ENCODE measurements around the gene PTPN14. TPM values are rescaled to one million over a fixed set of nuclear protein-coding genes. Genes with fewer than 3 reads are reported as not detected.

PTPN14 gene
- total and polyA plus RNA-seq, 5 donors, result 4.7 to 35.1 (median 17.7) TPM

DNA sequence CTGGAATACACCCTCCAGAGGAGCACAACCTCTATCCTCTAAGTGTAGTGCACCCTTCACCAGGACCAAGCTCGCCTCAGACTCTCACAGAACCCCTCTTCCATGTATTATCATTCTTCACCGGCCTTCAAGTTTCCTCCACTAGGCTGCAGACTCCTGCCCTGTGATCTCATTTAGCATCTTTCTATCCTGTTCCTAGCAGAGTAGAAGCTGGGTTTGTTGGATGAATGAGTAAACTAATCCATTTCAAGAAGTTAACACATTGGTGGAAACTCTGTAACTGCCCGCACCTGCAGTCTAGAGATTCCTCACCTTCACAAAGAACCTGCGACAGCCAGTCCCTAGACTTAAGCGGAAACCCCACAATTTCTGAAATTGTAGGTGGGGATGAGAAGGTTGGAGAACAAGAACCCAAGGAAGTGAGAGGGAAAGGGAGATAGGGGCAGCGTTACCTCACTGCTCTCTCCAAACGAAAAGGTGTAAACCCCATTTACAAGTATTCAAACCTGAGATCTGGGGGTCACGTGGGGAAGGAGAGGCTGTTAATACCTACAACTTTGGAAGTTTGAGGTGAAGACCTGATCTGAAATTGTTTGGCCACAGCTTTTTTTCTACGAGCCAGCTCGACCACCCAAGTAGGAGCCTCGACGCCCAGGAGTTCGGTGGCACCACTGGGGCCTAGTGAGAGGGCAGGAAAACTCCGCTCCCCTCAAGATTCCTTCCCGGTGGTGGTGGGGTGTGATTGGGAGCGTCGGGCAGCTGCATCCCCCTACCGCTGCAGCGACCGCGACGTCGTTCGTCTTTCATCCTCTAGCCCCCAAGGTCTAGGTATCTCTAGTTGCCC is 1.2 kb downstream of the PTPN14 start:
- intact Hi-C loops (cut with DNase I), result loop anchor here in 1 of 4 donors (10.0 kb wide), 1 partner anchor 145 kb away; no protein-coding TSS in a partner anchor
- no peaks in the 10 kb centered on the region for H3K9me3 ChIP-seq (ENCODE audit: control insufficient read depth, low read length)
- H3K27me3 ChIP-seq (ENCODE audit: control insufficient read depth, insufficient read depth), result no peaks in the 10 kb centered on the region
- H3K4me1 ChIP-seq (ENCODE audit: control insufficient read depth, insufficient read depth, low read length), result peaks cover 11% of the 10 kb centered on the region
- peak overlapping the region; percentile 98 for H3K27ac ChIP-seq (ENCODE audit: low read length)
- peak in 1 of 2 donors; percentile 0 for ATAC-seq
- peak overlapping the region; percentile 89 for H3K4me3 ChIP-seq (ENCODE audit: low read length)
- WGBS, result 30% methylated on average over 24 of the region's 24 CpGs
- DNase-seq, result no peak

DNA sequence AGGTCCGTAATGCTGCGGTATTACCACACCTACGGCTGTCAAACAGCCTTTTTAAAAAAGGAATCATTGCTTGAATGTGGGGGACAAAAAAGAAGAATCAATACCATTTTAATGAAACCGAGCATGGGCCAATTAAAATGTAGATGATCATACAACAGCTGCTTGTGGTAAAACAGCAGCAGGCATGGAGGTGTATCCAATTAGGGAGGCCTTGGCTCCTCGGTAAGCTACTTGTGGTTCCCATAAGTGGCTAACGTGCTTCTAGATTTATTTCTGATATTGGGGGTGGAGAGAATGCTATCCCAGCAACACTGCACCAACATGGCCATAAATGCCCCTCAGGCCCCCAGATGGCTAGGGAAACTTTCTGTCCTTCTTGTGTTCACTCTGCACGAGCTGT is 1.8 kb downstream of the PTPN14 start:
- WGBS, result 67% methylated on average over 7 of the region's 7 CpGs
- Histone ChIP-seq H3K27ac (ENCODE audit: low read length) (peak overlapping the region; percentile 38), H3K9me3 (ENCODE audit: control insufficient read depth, low read length) (no peaks in the 10 kb centered on the region), H3K4me3 (ENCODE audit: low read length) (peak overlapping the region; percentile 89), H3K4me1 (ENCODE audit: control insufficient read depth, insufficient read depth, low read length) (peaks cover 12% of the 10 kb centered on the region), H3K27me3 (ENCODE audit: control insufficient read depth, insufficient read depth) (no peaks in the 10 kb centered on the region)
- no peak for ATAC-seq
- no peak for DNase-seq
- intact Hi-C loops (cut with DNase I), result loop anchor here in 1 of 4 donors (10.0 kb wide), 1 partner anchor 145 kb away; no protein-coding TSS in a partner anchor

DNA sequence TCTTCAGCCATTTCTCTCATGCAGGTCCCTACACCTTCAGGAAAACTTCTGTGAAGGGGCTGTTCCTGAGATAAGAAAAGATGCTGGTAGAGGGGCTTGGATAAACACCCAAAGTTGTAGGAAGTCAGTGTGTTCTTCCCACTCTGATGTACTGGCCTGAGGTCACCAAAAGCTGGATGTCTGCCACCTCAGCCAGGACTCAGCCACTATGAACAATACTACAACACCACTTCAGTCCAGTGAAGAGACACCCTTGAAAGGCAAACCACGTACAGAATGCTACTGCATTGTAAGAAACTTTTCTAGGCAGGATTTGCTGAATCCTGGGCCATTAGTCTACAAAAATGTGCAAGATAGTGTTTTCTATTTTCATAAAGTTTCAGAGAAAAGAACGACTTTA is 2.4 kb downstream of the PTPN14 start:
- Histone ChIP-seq H3K4me3 (ENCODE audit: low read length) (peak overlapping the region; percentile 17), H3K4me1 (ENCODE audit: control insufficient read depth, insufficient read depth, low read length) (peaks cover 12% of the 10 kb centered on the region), H3K27me3 (ENCODE audit: control insufficient read depth, insufficient read depth) (no peaks in the 10 kb centered on the region), H3K27ac (ENCODE audit: low read length) (peak overlapping the region; percentile 16), H3K9me3 (ENCODE audit: control insufficient read depth, low read length) (no peaks in the 10 kb centered on the region)
- intact Hi-C loops (cut with DNase I), result no loop called here
- peak; percentile 64 to 85 (median 73) for DNase-seq
- peak in 1 of 2 donors; percentile 17 for ATAC-seq
- WGBS, result 20% methylated on average over 2 of the region's 2 CpGs

DNA sequence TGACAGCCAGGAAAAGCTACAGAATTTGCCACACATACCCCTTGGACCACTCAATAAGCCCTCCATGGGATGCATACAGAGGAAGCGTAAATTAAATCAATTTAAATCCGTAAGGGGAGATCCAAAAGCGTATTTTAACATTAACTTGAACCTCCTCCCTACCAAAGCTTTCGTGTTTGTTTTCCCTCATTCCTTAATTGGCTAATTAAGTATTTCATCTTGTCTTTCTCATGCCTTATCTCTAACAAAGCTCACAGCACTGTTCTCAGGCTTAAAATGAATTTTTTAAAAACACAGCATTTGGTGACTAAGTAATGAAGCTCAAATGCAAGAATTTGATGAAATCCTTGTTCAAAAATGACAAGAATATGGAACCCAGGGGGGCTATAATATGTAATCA is 3.1 kb downstream of the PTPN14 start:
- H3K27me3 ChIP-seq (ENCODE audit: control insufficient read depth, insufficient read depth), result no peaks in the 10 kb centered on the region
- peaks cover 12% of the 10 kb centered on the region for H3K4me1 ChIP-seq (ENCODE audit: control insufficient read depth, insufficient read depth, low read length)
- H3K9me3 ChIP-seq (ENCODE audit: control insufficient read depth, low read length), result no peaks in the 10 kb centered on the region
- ATAC-seq (no peak), DNase-seq (no peak)
- intact Hi-C loops (cut with DNase I), result no loop called here
- H3K27ac ChIP-seq (ENCODE audit: low read length), result no peak overlapping the region
- 92% methylated on average over 4 of the region's 4 CpGs for whole genome bisulfite sequencing
- H3K4me3 ChIP-seq (ENCODE audit: low read length), result no peak overlapping the region

DNA sequence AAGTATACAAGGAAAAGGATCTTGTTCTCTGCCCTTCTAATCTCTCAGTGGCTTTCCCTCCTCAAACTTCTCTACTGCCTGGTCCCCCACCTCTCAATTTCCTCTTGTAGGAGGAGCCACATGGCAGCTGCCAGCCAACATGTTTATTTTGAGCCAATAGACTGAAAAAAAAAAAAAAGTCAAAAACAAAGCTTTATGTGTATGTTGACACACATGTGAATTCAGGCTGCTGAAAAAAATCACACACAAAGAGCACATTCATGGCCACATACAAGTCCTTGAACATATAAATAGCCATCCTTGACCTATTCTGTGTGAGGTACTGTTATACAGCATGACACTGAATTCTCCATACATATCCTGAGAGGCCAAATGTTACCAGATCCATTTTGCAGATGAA is 3.7 kb downstream of the PTPN14 start:
- intact Hi-C loops (cut with DNase I), result no loop called here
- Histone ChIP-seq H3K4me3 (ENCODE audit: low read length) (no peak overlapping the region), H3K4me1 (ENCODE audit: control insufficient read depth, insufficient read depth, low read length) (peaks cover 12% of the 10 kb centered on the region), H3K27ac (ENCODE audit: low read length) (no peak overlapping the region), H3K9me3 (ENCODE audit: control insufficient read depth, low read length) (no peaks in the 10 kb centered on the region), H3K27me3 (ENCODE audit: control insufficient read depth, insufficient read depth) (no peaks in the 10 kb centered on the region)
- DNase-seq (peak in 1 of 3 donors; percentile 35), ATAC-seq (no peak)

DNA sequence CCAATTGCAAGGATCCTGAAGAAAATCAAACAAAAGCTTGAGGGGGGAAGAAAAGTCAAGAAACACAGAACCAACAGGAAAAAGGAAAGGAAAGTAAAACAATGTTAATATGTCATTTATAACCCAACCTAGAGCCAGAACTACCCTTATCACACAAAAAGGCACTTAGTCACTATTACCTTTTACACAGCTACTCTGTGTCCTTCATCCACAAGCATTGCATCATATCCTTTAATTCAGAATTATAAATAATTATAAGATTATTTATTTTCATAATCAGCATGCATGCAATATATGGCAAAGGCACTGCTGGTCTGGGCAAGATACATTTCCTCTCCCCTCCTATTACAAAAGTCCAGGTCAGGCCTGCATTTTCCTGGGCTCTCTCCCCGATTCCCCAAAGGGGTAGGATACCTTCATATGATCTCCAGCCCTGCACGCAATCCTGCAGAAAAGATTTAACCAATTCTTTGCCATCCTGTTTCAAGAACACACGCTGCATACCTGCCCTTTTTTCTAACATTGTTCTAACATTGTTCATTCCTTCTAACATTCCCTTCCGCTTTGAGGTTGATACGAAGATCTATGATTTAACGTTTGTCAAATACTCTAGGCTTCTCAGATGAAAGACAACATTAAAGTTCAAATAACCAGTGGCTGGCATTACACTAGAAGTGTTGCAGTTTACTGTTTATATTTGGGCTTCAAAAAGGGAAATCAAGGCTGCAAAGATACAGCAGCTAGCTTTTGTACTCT is 4.3 kb downstream of the PTPN14 start:
- no peak for ATAC-seq
- no peaks in the 10 kb centered on the region for H3K27me3 ChIP-seq (ENCODE audit: control insufficient read depth, insufficient read depth)
- DNase-seq, result no peak
- H3K9me3 ChIP-seq (ENCODE audit: control insufficient read depth, low read length), result no peaks in the 10 kb centered on the region
- 74% methylated on average over 6 of the region's 6 CpGs for WGBS
- H3K4me1 ChIP-seq (ENCODE audit: control insufficient read depth, insufficient read depth, low read length), result peaks cover 12% of the 10 kb centered on the region
- no peak overlapping the region for H3K4me3 ChIP-seq (ENCODE audit: low read length)
- intact Hi-C loops (cut with DNase I), result no loop called here
- H3K27ac ChIP-seq (ENCODE audit: low read length), result no peak overlapping the region

DNA sequence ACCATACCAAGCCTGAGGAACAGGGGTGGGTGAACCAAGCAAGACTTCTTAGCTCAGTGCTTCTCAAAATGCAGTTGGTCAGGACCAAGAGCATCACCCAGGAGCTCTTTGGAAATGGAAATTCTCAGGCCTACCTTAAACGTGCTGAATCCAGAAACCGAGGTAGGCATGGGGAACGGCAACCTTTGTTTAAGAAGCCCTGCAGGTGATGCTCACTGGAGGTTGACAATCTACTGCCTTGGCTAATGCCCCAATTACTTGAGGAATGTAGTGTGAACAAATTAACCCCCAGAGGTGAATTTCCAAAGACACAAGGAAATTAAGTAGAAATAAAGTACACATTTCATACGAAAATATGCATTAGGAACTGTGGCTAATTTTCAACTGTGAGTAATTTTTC is 5.3 kb downstream of the PTPN14 start:
- DNase-seq, result no peak
- intact Hi-C loops (cut with DNase I), result no loop called here
- no peak for ATAC-seq
- Histone ChIP-seq H3K27ac (ENCODE audit: low read length) (no peak overlapping the region), H3K9me3 (ENCODE audit: control insufficient read depth, low read length) (no peaks in the 10 kb centered on the region), H3K27me3 (ENCODE audit: control insufficient read depth, insufficient read depth) (no peaks in the 10 kb centered on the region), H3K4me1 (ENCODE audit: control insufficient read depth, insufficient read depth, low read length) (peaks cover 12% of the 10 kb centered on the region), H3K4me3 (ENCODE audit: low read length) (no peak overlapping the region)
- 91% methylated on average over 4 of the region's 4 CpGs for WGBS

DNA sequence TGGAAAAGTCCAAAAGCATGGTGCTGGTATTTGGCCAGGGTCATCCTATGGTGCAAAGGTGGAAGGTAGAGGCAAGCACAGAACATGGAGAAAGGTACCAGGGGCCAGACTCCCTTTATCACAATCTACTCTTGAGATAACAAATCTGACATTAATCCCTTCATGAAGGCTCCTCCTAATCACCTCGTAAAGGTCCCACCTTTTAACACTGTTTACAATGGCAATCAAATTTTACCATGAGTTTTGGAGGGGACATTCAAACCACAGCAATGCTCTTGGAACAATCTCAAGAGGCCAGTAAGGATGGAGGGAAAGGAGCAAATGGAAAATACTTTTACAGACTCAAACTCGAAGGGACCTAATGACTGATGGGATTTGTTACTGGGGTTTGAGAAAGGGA is 6.1 kb downstream of the PTPN14 start:
- no peak for DNase-seq
- Histone ChIP-seq H3K4me3 (ENCODE audit: low read length) (no peak overlapping the region), H3K4me1 (ENCODE audit: control insufficient read depth, insufficient read depth, low read length) (peaks cover 12% of the 10 kb centered on the region), H3K27ac (ENCODE audit: low read length) (no peak overlapping the region), H3K9me3 (ENCODE audit: control insufficient read depth, low read length) (no peaks in the 10 kb centered on the region), H3K27me3 (ENCODE audit: control insufficient read depth, insufficient read depth) (no peaks in the 10 kb centered on the region)
- no peak for ATAC-seq
- WGBS, result 83% methylated on average over 2 of the region's 2 CpGs
- intact Hi-C loops (cut with DNase I), result no loop called here

DNA sequence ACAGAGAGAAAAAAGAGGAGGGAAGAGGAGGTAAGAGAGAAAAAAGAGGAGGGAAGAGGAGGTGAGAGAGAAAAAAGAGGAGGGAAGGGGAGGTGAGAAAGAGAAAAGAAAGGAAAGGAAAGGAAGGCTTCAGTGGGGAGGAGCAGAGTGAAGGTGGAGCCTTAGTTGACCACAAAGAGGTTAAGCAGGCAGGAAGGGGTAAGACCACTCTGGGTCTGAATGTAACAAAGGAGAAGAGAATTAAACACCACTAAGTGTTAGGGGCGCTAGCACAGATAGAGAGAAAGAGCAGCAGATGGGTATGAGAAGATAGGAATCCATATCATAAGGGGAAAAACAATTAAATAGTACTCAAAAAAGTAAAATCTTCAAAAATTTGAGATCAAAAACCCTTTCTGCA is 6.6 kb downstream of the PTPN14 start:
- 93% methylated on average over 1 of the region's 1 CpG for WGBS
- H3K9me3 ChIP-seq (ENCODE audit: control insufficient read depth, low read length), result no peaks in the 10 kb centered on the region
- ATAC-seq (no peak), DNase-seq (no peak)
- intact Hi-C loops (cut with DNase I), result no loop called here
- no peak overlapping the region for H3K27ac ChIP-seq (ENCODE audit: low read length)
- H3K27me3 ChIP-seq (ENCODE audit: control insufficient read depth, insufficient read depth), result no peaks in the 10 kb centered on the region
- no peak overlapping the region for H3K4me3 ChIP-seq (ENCODE audit: low read length)
- H3K4me1 ChIP-seq (ENCODE audit: control insufficient read depth, insufficient read depth, low read length), result peaks cover 12% of the 10 kb centered on the region

DNA sequence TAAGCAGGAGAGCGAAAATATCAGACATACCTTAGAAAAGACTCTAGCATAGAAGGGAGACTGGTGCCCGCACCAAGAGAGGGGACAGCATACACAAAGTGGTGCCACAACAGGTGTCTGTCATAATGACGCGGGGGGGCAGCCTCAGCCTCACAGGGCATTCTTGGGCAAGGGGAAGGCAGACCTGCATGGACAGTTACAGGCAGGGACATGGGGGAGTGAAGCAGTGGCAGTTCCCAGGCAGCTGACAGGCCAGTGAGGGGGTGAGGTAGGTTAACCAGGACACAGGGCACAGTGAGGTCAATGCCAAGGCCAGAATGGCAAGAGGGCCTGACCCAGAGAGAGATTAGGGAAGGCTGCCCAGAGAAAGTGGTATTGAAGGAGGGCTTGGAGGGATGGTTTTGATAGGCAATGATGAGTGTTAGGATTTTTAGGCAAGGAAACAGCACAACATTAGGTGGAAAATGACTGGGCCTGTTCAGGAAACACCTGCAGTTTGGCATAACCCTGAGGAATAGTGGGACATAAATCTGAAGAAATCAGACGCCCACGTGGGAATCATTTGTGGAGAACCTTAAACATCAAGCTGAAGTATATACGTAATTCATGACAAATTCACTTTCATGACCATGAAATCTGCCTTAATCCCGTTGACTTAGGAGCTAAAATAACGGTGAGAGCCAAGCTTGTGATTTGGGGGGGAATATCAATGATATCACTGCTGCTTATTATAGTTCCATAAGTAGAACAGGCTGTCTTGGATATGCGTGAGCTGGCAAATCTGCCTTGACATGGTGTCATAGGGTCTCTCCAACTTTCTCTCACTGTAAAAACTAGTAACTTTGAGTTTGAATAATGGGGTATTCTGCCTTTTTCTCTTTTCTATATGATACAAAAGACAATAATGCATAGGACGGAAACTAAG is 8.9 kb downstream of the PTPN14 start:
- peak in 1 of 2 donors; percentile 27 for ATAC-seq
- peaks cover 5% of the 10 kb centered on the region for H3K4me1 ChIP-seq (ENCODE audit: control insufficient read depth, insufficient read depth, low read length)

More for the DNA sequence above, 8.9 kb downstream of the PTPN14 start:
- intact Hi-C loops (cut with DNase I), result no loop called here
- no peaks in the 10 kb centered on the region for H3K9me3 ChIP-seq (ENCODE audit: control insufficient read depth, low read length)
- no peak for DNase-seq
- H3K4me3 ChIP-seq (ENCODE audit: low read length), result no peak overlapping the region
- H3K27ac ChIP-seq (ENCODE audit: low read length), result no peak overlapping the region
- WGBS, result 74% methylated on average over 11 of the region's 11 CpGs
- no peaks in the 10 kb centered on the region for H3K27me3 ChIP-seq (ENCODE audit: control insufficient read depth, insufficient read depth)
